CD4-positive, alpha-beta memory T cell (primary cell): Measurements from ENCODE around the gene EIF4E3. TPM values are rescaled to one million over a fixed set of nuclear protein-coding genes. Genes with fewer than 3 reads are reported as not detected.

Experiments
- CTCF ChIA-PET: fragments of 350-600 bp; sonication (Branson Sonifier 250); formaldehyde crosslinking; loops from one replicate; lab custom pipeline; 2021; ENCODE audit warnings: inconsistent platforms; ENCODE audit not compliant: partially characterized antibody; lab: Charles Lee
- POLR2A ChIA-PET: fragments of 350-600 bp; sonication (Branson Sonifier 250); formaldehyde crosslinking; loops from one replicate; lab custom pipeline; 2021; ENCODE audit not compliant: partially characterized antibody; lab: Charles Lee
- DNase-seq, 5 donors: peaks; one replicate each; pipeline versions ENCODE4 v3.0.0 to v3.0.0-alpha.2; 2020 to 2022; ENCODE audit warnings: mixed read lengths in 1 of 5
- H3K27ac ChIP-seq: one replicate; pipeline ENCODE4 v1.7.0; 2013; ENCODE audit warnings: low read depth, low read length
- H3K27me3 ChIP-seq: 2 replicates; pipeline ENCODE4 v1.7.0; 2013; ENCODE audit warnings: mild to moderate bottlenecking, low read length, moderate library complexity; ENCODE audit not compliant: insufficient read depth
- H3K36me3 ChIP-seq: 2 replicates; pipeline ENCODE4 v1.7.0; 2013; ENCODE audit warnings: mild to moderate bottlenecking, low read length, moderate library complexity; ENCODE audit not compliant: insufficient read depth
- H3K4me1 ChIP-seq: 2 replicates; pipeline ENCODE4 v1.7.0; 2013; ENCODE audit warnings: mild to moderate bottlenecking, low read length, moderate library complexity; ENCODE audit not compliant: insufficient read depth
- H3K4me3 ChIP-seq, 2 donors: one replicate each; pipeline ENCODE4 v1.7.0; 2013; ENCODE audit warnings: low read length in 2 of 2, mild to moderate bottlenecking in 1 of 2
- H3K9me3 ChIP-seq, 2 donors: one replicate each; pipeline ENCODE4 v1.7.0; 2013; ENCODE audit warnings: low read length in 2 of 2, control low read depth in 1 of 2; ENCODE audit not compliant: control insufficient read depth in 1 of 2
- H3K27ac Mint-ChIP-seq, 7 donors: one replicate each; pipeline ENCODE4 v1.8.0; 2020 to 2021; ENCODE audit warnings: mixed read lengths in 7 of 7, mild to moderate bottlenecking in 6 of 7, inconsistent platforms in 3 of 7, moderate library complexity in 3 of 7
- H3K27me3 Mint-ChIP-seq, 2 donors: one replicate each; pipeline ENCODE4 v1.8.0; 2020 to 2021; ENCODE audit warnings: mixed read lengths in 2 of 2
- H3K36me3 Mint-ChIP-seq, 2 donors: one replicate each; pipeline ENCODE4 v1.8.0; 2020 to 2021; ENCODE audit warnings: mixed read lengths in 2 of 2, inconsistent platforms in 1 of 2, mild to moderate bottlenecking in 1 of 2
- H3K4me1 Mint-ChIP-seq, 4 donors: one replicate each; pipeline ENCODE4 v1.8.0; 2020 to 2021; ENCODE audit warnings: mixed read lengths in 4 of 4, mild to moderate bottlenecking in 1 of 4
- H3K4me3 Mint-ChIP-seq, 8 donors: one replicate each; pipeline ENCODE4 v1.8.0; 2020 to 2021; ENCODE audit warnings: mixed read lengths in 8 of 8, mild to moderate bottlenecking in 7 of 8, moderate library complexity in 6 of 8, inconsistent platforms in 3 of 8
- H3K9me3 Mint-ChIP-seq, 8 donors: one replicate each; pipeline ENCODE4 v1.8.0; 2020 to 2021; ENCODE audit warnings: mixed read lengths in 8 of 8, mild to moderate bottlenecking in 5 of 8, inconsistent platforms in 3 of 8, moderate library complexity in 1 of 8
- intact Hi-C: fragments of 100-400 bp; cut with micrococcal nuclease; formaldehyde crosslinking; loops from one replicate; pipeline ENCODE4 v1.15.1; 2023
- polyA plus RNA-seq, 2 donors: library from polyadenylated mRNA; unstranded; fragments of 300-500 nt; fragmentation: Illumina TruSeq; gene quantifications; one replicate each; pipeline ENCODE4 v1.2.3, GENCODE V29; 2021
- total RNA-seq, 2 experiments: library from RNA; stranded (reverse); gene quantifications; one replicate each; pipeline ENCODE4 v1.2.3, GENCODE V29; 2021

EIF4E3 gene
- total and polyA plus RNA-seq, 4 experiments from 2014 or later = 40.7 to 58.7 (median 53.3) TPM

GRCh38 chr3:71714595-71714994 is 10.6 kb downstream of the EIF4E3 start:
- Histone ChIP-seq H3K27me3 (no peaks in the 10 kb centered on the region), H3K27ac (no peak overlapping the region), H3K9me3 (no peaks in the 10 kb centered on the region), H3K4me3 (no peak overlapping the region), H3K4me1 (peaks cover 100% of the 10 kb centered on the region), H3K36me3 (peaks cover 13% of the 10 kb centered on the region)
- Mint-ChIP-seq H3K36me3 (peaks cover 8 to 34% of the 10 kb centered on the region in 2 donors), H3K27me3 (no peaks in the 10 kb centered on the region), H3K27ac (peak overlapping the region; percentile 25 to 70 (median 64)), H3K4me3 (peak overlapping the region in 3 of 8 donors; percentile 3 to 47 (median 36)), H3K9me3 (no peaks in the 10 kb centered on the region), H3K4me1 (peaks cover 77 to 98% (median 87%) of the 10 kb centered on the region in 4 donors)
- intact Hi-C loops = no loop called here
- CTCF ChIA-PET = interaction anchor here (1.9 to 5.5 kb wide), 3 partner anchors 9 to 952 kb away, joined by 6 to 100 read pairs (median 7); no protein-coding TSS in a partner anchor
- no peak for DNase-seq
- POLR2A ChIA-PET = interaction anchor here (1.0 to 1.5 kb wide), 2 partner anchors 10 to 204 kb away, joined by 3 to 7 read pairs; partner anchors contain the start of gene EIF4E3

- H3K4me1 ChIP-seq = peaks cover 97% of the 10 kb centered on the region
Observed at GRCh38 chr3:71713041-71713440, 12.2 kb downstream of the EIF4E3 start.

GRCh38 chr3:71710906-71711494 is 14.2 kb downstream of the EIF4E3 start:
- H3K27ac Mint-ChIP-seq = peak overlapping the region in 3 of 7 donors; percentile 80 to 83 (median 81)
- Histone ChIP-seq H3K36me3 (peaks cover 22% of the 10 kb centered on the region), H3K27me3 (no peaks in the 10 kb centered on the region), H3K9me3 (no peaks in the 10 kb centered on the region), H3K4me3 (no peak overlapping the region), H3K4me1 (peaks cover 87% of the 10 kb centered on the region), H3K27ac (no peak overlapping the region)
- H3K4me1 Mint-ChIP-seq = peaks cover 66 to 92% (median 74%) of the 10 kb centered on the region in 4 donors
- peak in 4 of 5 donors; percentile 50 to 59 (median 56) for DNase-seq
- ChIA-PET POLR2A (interaction anchor here (0.9 to 2.0 kb wide), 5 partner anchors 9 to 164 kb away, joined by 3 to 9 read pairs (median 5); partner anchors contain the start of gene EIF4E3), CTCF (interaction anchor here (0.6 to 5.5 kb wide), 25 partner anchors 9 to 1112 kb away, joined by 3 to 100 read pairs (median 4); partner anchors contain the start of gene EIF4E3)
- intact Hi-C loops = loop anchor here (1.0 to 2.0 kb wide), 5 partner anchors 12 to 1112 kb away; no protein-coding TSS in a partner anchor
- H3K9me3 Mint-ChIP-seq = no peaks in the 10 kb centered on the region
- peaks cover 19 to 52% of the 10 kb centered on the region in 2 donors for H3K36me3 Mint-ChIP-seq
- H3K27me3 Mint-ChIP-seq = no peaks in the 10 kb centered on the region
- peak overlapping the region in 3 of 8 donors; percentile 25 to 47 (median 25) for H3K4me3 Mint-ChIP-seq

More at GRCh38 chr3:71713041-71713440, 12.2 kb downstream of the EIF4E3 start:
- Histone ChIP-seq H3K27me3 (no peaks in the 10 kb centered on the region), H3K9me3 (no peaks in the 10 kb centered on the region), H3K27ac (no peak overlapping the region), H3K36me3 (peaks cover 21% of the 10 kb centered on the region), H3K4me3 (no peak overlapping the region)
- H3K36me3 Mint-ChIP-seq = peaks cover 8 to 41% of the 10 kb centered on the region in 2 donors
- H3K4me3 Mint-ChIP-seq = peak overlapping the region in 2 of 8 donors; percentile 32 to 35
- peaks cover 72 to 98% (median 85%) of the 10 kb centered on the region in 4 donors for H3K4me1 Mint-ChIP-seq
- no peak for DNase-seq
- no peaks in the 10 kb centered on the region for H3K9me3 Mint-ChIP-seq
- H3K27me3 Mint-ChIP-seq = no peaks in the 10 kb centered on the region
- intact Hi-C loops = no loop called here
- POLR2A ChIA-PET = interaction anchor here (0.9 to 1.1 kb wide), 4 partner anchors 9 to 16 kb away, joined by 3 to 4 read pairs (median 3); no protein-coding TSS in a partner anchor
- peak overlapping the region in 5 of 7 donors; percentile 57 to 80 (median 64) for H3K27ac Mint-ChIP-seq
- CTCF ChIA-PET = interaction anchor here (1.1 to 5.5 kb wide), 5 partner anchors 17 to 1109 kb away, joined by 3 to 100 read pairs (median 6); no protein-coding TSS in a partner anchor

GRCh38 chr3:71709908-71710511 is 15.2 kb downstream of the EIF4E3 start:
- Histone ChIP-seq H3K4me1 (peaks cover 87% of the 10 kb centered on the region), H3K27ac (no peak overlapping the region), H3K36me3 (peaks cover 28% of the 10 kb centered on the region), H3K4me3 (no peak overlapping the region), H3K27me3 (no peaks in the 10 kb centered on the region), H3K9me3 (no peaks in the 10 kb centered on the region)
- Mint-ChIP-seq H3K4me3 (peak overlapping the region in 7 of 8 donors; percentile 47 to 71 (median 53)), H3K27ac (peak overlapping the region; percentile 58 to 83 (median 81)), H3K4me1 (peaks cover 67 to 92% (median 75%) of the 10 kb centered on the region in 4 donors), H3K36me3 (peaks cover 20 to 61% of the 10 kb centered on the region in 2 donors), H3K9me3 (no peaks in the 10 kb centered on the region), H3K27me3 (no peaks in the 10 kb centered on the region)
- intact Hi-C loops = loop anchor here (2.0 kb wide), 1 partner anchor 1113 kb away; no protein-coding TSS in a partner anchor
- POLR2A ChIA-PET = no interaction called here
- peak in 1 of 5 donors; percentile 53 for DNase-seq
- CTCF ChIA-PET = interaction anchor here (1.0 to 5.5 kb wide), 8 partner anchors 10 to 956 kb away, joined by 3 to 100 read pairs (median 20); partner anchors contain the start of gene EIF4E3

- Histone ChIP-seq H3K36me3 (peaks cover 32% of the 10 kb centered on the region), H3K27ac (no peak overlapping the region), H3K4me3 (no peak overlapping the region), H3K4me1 (peaks cover 87% of the 10 kb centered on the region), H3K9me3 (no peaks in the 10 kb centered on the region), H3K27me3 (no peaks in the 10 kb centered on the region)
- POLR2A ChIA-PET = no interaction called here
- no peaks in the 10 kb centered on the region for H3K9me3 Mint-ChIP-seq
- CTCF ChIA-PET = interaction anchor here (0.7 to 4.4 kb wide), 5 partner anchors 14 to 446 kb away, joined by 3 to 65 read pairs (median 4); no protein-coding TSS in a partner anchor
- intact Hi-C loops = no loop called here
- peaks cover 67 to 92% (median 74%) of the 10 kb centered on the region in 4 donors for H3K4me1 Mint-ChIP-seq
- no peak for DNase-seq
- peaks cover 33 to 69% of the 10 kb centered on the region in 2 donors for H3K36me3 Mint-ChIP-seq
- H3K4me3 Mint-ChIP-seq = no peak overlapping the region
- no peaks in the 10 kb centered on the region for H3K27me3 Mint-ChIP-seq
- peak overlapping the region in 5 of 7 donors; percentile 4 to 72 (median 39) for H3K27ac Mint-ChIP-seq
Observed at GRCh38 chr3:71708476-71709105, 16.6 kb downstream of the EIF4E3 start.

DNA sequence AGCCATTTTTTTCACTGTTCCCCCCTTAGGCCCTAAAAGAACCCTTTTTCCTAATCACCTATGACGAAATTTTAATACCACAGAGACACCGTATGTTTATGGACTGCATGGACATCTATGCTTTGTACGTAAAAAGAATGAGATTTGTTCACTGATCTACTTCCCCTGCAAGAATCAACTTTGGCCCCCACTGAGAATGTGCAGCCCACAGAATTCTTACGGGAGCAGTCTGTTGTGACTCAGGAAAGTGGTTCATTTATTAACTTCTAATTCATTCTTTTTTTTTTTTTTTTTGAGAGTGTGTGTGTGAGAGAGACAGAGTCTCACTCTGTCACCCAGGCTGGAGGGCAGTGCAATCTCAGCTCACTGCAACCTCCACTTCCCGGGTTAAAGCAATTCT is 17.6 kb downstream of the EIF4E3 start:
- intact Hi-C loops = no loop called here
- Histone ChIP-seq H3K4me1 (peaks cover 87% of the 10 kb centered on the region), H3K27ac (no peak overlapping the region), H3K4me3 (no peak overlapping the region), H3K36me3 (peaks cover 32% of the 10 kb centered on the region), H3K27me3 (no peaks in the 10 kb centered on the region), H3K9me3 (no peaks in the 10 kb centered on the region)
- Mint-ChIP-seq H3K27ac (peak overlapping the region in 2 of 7 donors; percentile 57 to 63), H3K27me3 (no peaks in the 10 kb centered on the region), H3K36me3 (peaks cover 33 to 70% of the 10 kb centered on the region in 2 donors), H3K4me3 (no peak overlapping the region), H3K9me3 (no peaks in the 10 kb centered on the region), H3K4me1 (peaks cover 67 to 92% (median 75%) of the 10 kb centered on the region in 4 donors)
- ChIA-PET CTCF (no interaction called here), POLR2A (no interaction called here)
- DNase-seq = no peak
